Esophagus squamous epithelium (tissue), 5 donors: Measurements from ENCODE around the gene ROM1. TPM values are rescaled to one million over a fixed set of nuclear protein-coding genes. Genes with fewer than 3 reads are reported as not detected.

Experiments
- DNase-seq: peaks from one replicate; lab custom pipeline; 2025; lab: John Stamatoyannopoulos, UW
- H3K27ac ChIP-seq, 4 donors: fragments of 200-600 bp; sonication (generic); one replicate each; pipeline ENCODE4 v1.5.1; 2016 to 2019; ENCODE audit warnings: mild to moderate bottlenecking in 1 of 4
- H3K27me3 ChIP-seq, 4 donors: fragments of 200-600 bp; sonication (generic); 1 replicate in 3 of 4; 2 replicates in 1 of 4; pipeline versions ENCODE4 v1.5.1 to v1.6.0; 2017 to 2021; ENCODE audit warnings: antibody characterized with exemption in 1 of 4
- H3K36me3 ChIP-seq, 3 donors: fragments of 200-600 bp; sonication (generic); one replicate each; pipeline ENCODE4 v1.5.1; 2016 to 2019
- H3K4me1 ChIP-seq, 3 donors: fragments of 200-600 bp; sonication (generic); one replicate each; pipeline ENCODE4 v1.5.1; 2017 to 2019
- H3K4me3 ChIP-seq, 4 donors: fragments of 200-600 bp; sonication (generic); 1 replicate in 3 of 4; 2 replicates in 1 of 4; pipeline ENCODE4 v1.5.1; 2016 to 2019; ENCODE audit warnings: mild to moderate bottlenecking in 2 of 4, moderate library complexity in 1 of 4
- H3K9me3 ChIP-seq, 3 donors: fragments of 200-600 bp; sonication (generic); one replicate each; pipeline ENCODE4 v1.5.1; 2016 to 2019
- CTCF ChIP-seq, 6 experiments: fragments of 450-650 bp in 4 of 6; fragments of 200-600 bp in 2 of 6; sonication (generic) in 2 of 6; IDR thresholded peaks; one replicate each; pipeline ENCODE4 v1.5.1; 2016 to 2019; ENCODE audit warnings: antibody characterized with exemption in 6 of 6, mild to moderate bottlenecking in 4 of 6, moderate library complexity in 4 of 6
- POLR2A ChIP-seq, 4 donors: fragments of 450-650 bp; IDR thresholded peaks; one replicate each; pipeline ENCODE4 v1.6.1; 2017; ENCODE audit warnings: antibody characterized with exemption in 4 of 4, mild to moderate bottlenecking in 4 of 4, moderate library complexity in 3 of 4
- WGBS, 2 donors: methylation state at CpG; one replicate each; pipeline ENCODE4 v1.1.5; 2018; 5-methylcytosine and 5-hydroxymethylcytosine counted together
- intact Hi-C: fragments of 100-400 bp; cut with DNase I; formaldehyde crosslinking; loops from one replicate; pipeline ENCODE4 v1.15.0; 2022
- total RNA-seq, 4 donors: library from RNA; depleted of rRNA; stranded (reverse); fragments of >200 nt; gene quantifications; one replicate each; pipeline ENCODE4 v1.1.0, GENCODE V29; 2016
- donor health status: DM: yes; HTN: yes; CAD: no.

The ROM1 gene, protein sequence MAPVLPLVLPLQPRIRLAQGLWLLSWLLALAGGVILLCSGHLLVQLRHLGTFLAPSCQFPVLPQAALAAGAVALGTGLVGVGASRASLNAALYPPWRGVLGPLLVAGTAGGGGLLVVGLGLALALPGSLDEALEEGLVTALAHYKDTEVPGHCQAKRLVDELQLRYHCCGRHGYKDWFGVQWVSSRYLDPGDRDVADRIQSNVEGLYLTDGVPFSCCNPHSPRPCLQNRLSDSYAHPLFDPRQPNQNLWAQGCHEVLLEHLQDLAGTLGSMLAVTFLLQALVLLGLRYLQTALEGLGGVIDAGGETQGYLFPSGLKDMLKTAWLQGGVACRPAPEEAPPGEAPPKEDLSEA
- 10 to 100 TPM in 1 of 4 donors, 1 to 10 TPM in 3; 5.5 to 10.8 (median 7.2) TPM for total RNA-seq

DNA sequence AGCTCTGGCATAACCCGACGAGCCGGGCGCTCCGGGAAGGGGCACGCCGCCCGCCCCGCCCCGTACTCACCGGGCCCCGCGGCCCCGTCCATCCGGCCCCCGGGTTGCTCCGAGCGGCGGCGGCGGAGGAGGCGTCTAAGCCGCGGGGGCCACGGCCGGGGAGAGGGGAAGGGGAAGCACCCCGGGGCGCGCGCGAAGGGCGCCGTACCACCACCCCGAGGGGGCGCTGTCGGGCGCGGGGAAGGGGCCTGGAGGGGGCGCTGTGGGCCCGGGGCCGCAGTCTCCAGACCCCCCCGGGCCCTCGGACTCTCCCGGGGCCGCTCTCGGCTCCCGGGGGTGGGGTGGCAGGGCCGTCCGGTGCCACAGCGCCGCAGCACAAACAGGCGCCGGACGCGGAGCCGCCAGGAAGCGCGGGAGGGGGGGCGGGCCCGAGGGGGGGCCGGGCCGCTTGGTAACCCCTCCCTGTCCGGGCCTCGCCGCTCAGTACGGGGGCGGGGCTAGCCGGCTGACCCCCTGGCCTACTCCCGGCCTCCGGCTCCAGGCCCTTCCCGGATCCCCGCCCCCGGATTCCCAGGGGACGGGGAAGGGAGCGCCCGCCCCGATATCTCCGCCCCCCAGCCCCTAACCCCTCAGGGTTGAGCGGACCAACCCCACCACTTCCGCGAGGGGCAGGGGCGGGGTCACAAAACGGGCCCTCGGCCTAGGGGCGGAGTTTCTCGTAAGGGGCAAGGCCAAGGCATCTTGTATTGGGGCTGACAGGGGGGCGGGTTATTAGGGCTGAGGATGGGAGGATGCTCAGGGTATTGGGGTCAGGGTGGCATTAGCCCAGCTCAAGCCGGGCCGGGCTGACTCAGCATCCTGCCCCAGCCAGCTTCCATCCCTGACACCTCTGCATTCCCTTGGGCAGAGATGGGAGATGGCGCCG, at the start of gene ROM1, which contains the start of gene EML3:
TSS of gene ROM1 (plus strand) at position 892 of the 925 bp plus-strand sequence. CDS start at position 917, 25 bp downstream.
TSS of gene EML3 (minus strand) at position 410 of the 925 bp plus-strand sequence. CDS start at position 92, 318 bp downstream.
- H3K4me3 ChIP-seq, result peak within 1 kb of the TSS; percentile 64 to 80 (median 75)

DNA sequence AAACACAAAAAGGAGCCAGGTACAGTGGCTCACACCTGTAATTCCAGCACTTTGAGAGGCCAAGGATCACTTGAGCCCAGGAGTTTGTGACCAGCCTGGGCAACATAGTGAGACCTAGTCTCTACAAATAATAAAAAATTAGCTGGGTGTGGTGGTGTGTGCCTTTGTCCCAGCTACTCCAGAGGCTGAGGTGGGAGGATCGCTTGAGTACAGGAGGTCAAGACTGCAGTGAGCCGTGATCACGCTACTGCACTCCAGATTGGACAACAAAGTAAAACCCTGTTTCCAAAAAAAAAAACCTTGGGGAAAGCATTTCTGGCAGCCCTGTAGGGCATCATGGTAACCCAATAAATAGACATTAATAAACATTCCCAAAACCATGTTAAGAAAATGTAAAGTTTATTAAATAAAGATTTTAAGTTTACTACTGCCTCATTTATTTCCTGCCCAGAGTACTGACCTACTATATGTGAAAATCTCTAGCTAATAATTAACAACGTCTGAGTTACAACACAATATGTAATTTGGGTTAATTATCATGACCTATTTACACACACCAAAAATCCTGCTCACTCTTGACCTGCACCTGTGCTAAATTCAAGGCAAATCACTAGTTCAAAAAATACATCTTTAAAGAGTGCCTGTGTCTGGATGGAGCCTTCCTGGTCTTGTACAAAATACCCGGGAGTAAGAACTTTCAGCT, 47.8 kb upstream of the ROM1 start:
- H3K36me3 ChIP-seq, result peaks cover 10 to 89% (median 44%) of the 10 kb centered on the region in 3 donors
- no peak for DNase-seq
- 64 to 72% methylated on average over 5 of the region's 5 CpGs for WGBS, 2 donors
- peaks cover 9 to 54% (median 17%) of the 10 kb centered on the region in 3 donors for H3K4me1 ChIP-seq
- H3K27ac ChIP-seq, result no peak overlapping the region
- TF ChIP-seq POLR2A (IDR thresholded peaks at IDR 0.05) (no peak), CTCF (IDR thresholded peaks at IDR 0.05) (no peak)
- H3K4me3 ChIP-seq, result no peak overlapping the region
- H3K9me3 ChIP-seq, result no peaks in the 10 kb centered on the region
- no peaks in the 10 kb centered on the region for H3K27me3 ChIP-seq
- intact Hi-C loops, result no loop called here

More for the DNA sequence above, at the start of gene ROM1, which contains the start of gene EML3:
- Histone ChIP-seq H3K27ac (peak within 1 kb of the TSS; percentile 92 to 98 (median 94)), H3K36me3 (peaks cover 12 to 69% (median 15%) of the 10 kb centered on the region in 3 donors), H3K27me3 (no peaks in the 10 kb centered on the region), H3K4me1 (peaks cover 18 to 53% (median 35%) of the 10 kb centered on the region in 3 donors), H3K9me3 (no peaks in the 10 kb centered on the region)
- intact Hi-C loops, result no loop called here
- 0 to 2% methylated on average over 1 to 7 of the region's 91 CpGs for WGBS, 2 donors
- DNase-seq, result peak; percentile 58
- TF ChIP-seq CTCF (IDR thresholded peaks at IDR 0.05) (peak; percentile 73 to 98 (median 93)), POLR2A (IDR thresholded peaks at IDR 0.05) (peak in 1 of 4 donors; percentile 29)

GRCh38 chr11:62566247-62566646, 46.8 kb upstream of the ROM1 start:
- peaks cover 10 to 98% (median 51%) of the 10 kb centered on the region in 3 donors for H3K36me3 ChIP-seq
- intact Hi-C loops, result no loop called here
- 90 to 91% methylated on average over 8 of the region's 8 CpGs for WGBS, 2 donors
- DNase-seq, result no peak
- H3K4me3 ChIP-seq, result no peak overlapping the region
- H3K4me1 ChIP-seq, result peaks cover under 1 to 54% (median 9%) of the 10 kb centered on the region in 3 donors
- TF ChIP-seq CTCF (IDR thresholded peaks at IDR 0.05), result no peak
- TF ChIP-seq POLR2A (IDR thresholded peaks at IDR 0.05), result no peak
- no peaks in the 10 kb centered on the region for H3K9me3 ChIP-seq
- peak overlapping the region in 2 of 4 donors; percentile 7 to 36 for H3K27ac ChIP-seq
- H3K27me3 ChIP-seq, result no peaks in the 10 kb centered on the region

- Histone ChIP-seq H3K27me3 (no peaks in the 10 kb centered on the region), H3K4me3 (no peak overlapping the region), H3K36me3 (peaks cover 10 to 100% (median 60%) of the 10 kb centered on the region in 3 donors), H3K27ac (peak overlapping the region in 1 of 4 donors; percentile 16), H3K9me3 (no peaks in the 10 kb centered on the region), H3K4me1 (peaks cover 0 to 54% (median 8%) of the 10 kb centered on the region in 3 donors)
- intact Hi-C loops, result no loop called here
- 72 to 76% methylated on average over 8 of the region's 8 CpGs for WGBS, 2 donors
- no peak for DNase-seq
- no peak for TF ChIP-seq CTCF (IDR thresholded peaks at IDR 0.05)
- TF ChIP-seq POLR2A (IDR thresholded peaks at IDR 0.05), result no peak
Measured at GRCh38 chr11:62567018-62567633, 45.9 kb upstream of the ROM1 start.
